Astrocyte (in vitro differentiated cells and primary cell): Measurements from ENCODE around the gene GMDS. TPM values are rescaled to one million over a fixed set of nuclear protein-coding genes. Genes with fewer than 3 reads are reported as not detected.

Source experiments
- DNase-seq: peaks from one replicate; pipeline ENCODE4 v3.0.0-alpha.2; 2010; ENCODE audit warnings: low read depth
- FAIRE-seq: peaks from 2 replicates; lab custom pipeline; 2011; peaks lifted over from hg19 to GRCh38; lab: Jason Lieb, UNC
- H2AFZ ChIP-seq: 2 replicates; pipeline ENCODE4 v1.6.0; 2012; ENCODE audit warnings: low read depth, low read length, inconsistent platforms
- H3K27ac ChIP-seq: 2 replicates; pipeline ENCODE4 v1.5.1; 2011; ENCODE audit warnings: low read depth, low read length, inconsistent platforms
- H3K27me3 ChIP-seq: 2 replicates; pipeline ENCODE4 v1.6.0; 2011; ENCODE audit warnings: low read length, inconsistent platforms; ENCODE audit not compliant: insufficient read depth
- H3K36me3 ChIP-seq: 2 replicates; pipeline ENCODE4 v1.5.1; 2011; ENCODE audit warnings: low read length, inconsistent platforms; ENCODE audit not compliant: insufficient read depth
- H3K4me1 ChIP-seq: 2 replicates; pipeline ENCODE4 v1.5.1; 2011; ENCODE audit warnings: low read length, inconsistent platforms; ENCODE audit not compliant: insufficient read depth
- H3K4me2 ChIP-seq: 2 replicates; pipeline ENCODE4 v1.6.0; 2012; ENCODE audit warnings: low read length, inconsistent platforms
- H3K4me3 ChIP-seq: 2 replicates; pipeline ENCODE4 v1.5.1; 2011; ENCODE audit warnings: low read depth, mild to moderate bottlenecking, low read length, inconsistent platforms; ENCODE audit not compliant: insufficient read depth
- H3K79me2 ChIP-seq: 2 replicates; pipeline ENCODE4 v1.6.0; 2012; ENCODE audit warnings: mild to moderate bottlenecking, low read length, inconsistent platforms; ENCODE audit not compliant: insufficient read depth
- H3K9ac ChIP-seq: 2 replicates; pipeline ENCODE4 v1.6.0; 2012; ENCODE audit warnings: mild to moderate bottlenecking, low read length, inconsistent platforms
- H3K9me3 ChIP-seq: 2 replicates; pipeline ENCODE4 v1.5.1; 2012; ENCODE audit warnings: low read depth, mild to moderate bottlenecking, low read length, inconsistent platforms; ENCODE audit not compliant: insufficient read depth
- H4K20me1 ChIP-seq: 2 replicates; pipeline ENCODE4 v1.6.0; 2012; ENCODE audit warnings: low read length, inconsistent platforms; ENCODE audit not compliant: insufficient read depth
- H3K27ac Mint-ChIP-seq: one replicate; pipeline ENCODE4 v1.8.0; 2021; ENCODE audit warnings: mild to moderate bottlenecking, mixed read lengths; ENCODE audit not compliant: unreplicated experiment
- H3K27me3 Mint-ChIP-seq: one replicate; pipeline ENCODE4 v1.8.0; 2021; ENCODE audit warnings: low read depth, mixed read lengths; ENCODE audit not compliant: unreplicated experiment
- H3K36me3 Mint-ChIP-seq: one replicate; pipeline ENCODE4 v1.8.0; 2021; ENCODE audit warnings: low read depth, mixed read lengths; ENCODE audit not compliant: unreplicated experiment
- H3K4me1 Mint-ChIP-seq: one replicate; pipeline ENCODE4 v1.8.0; 2021; ENCODE audit warnings: low read depth, mixed read lengths; ENCODE audit not compliant: unreplicated experiment
- H3K4me3 Mint-ChIP-seq: one replicate; pipeline ENCODE4 v1.8.0; 2021; ENCODE audit warnings: mild to moderate bottlenecking, moderate library complexity, mixed read lengths; ENCODE audit not compliant: unreplicated experiment
- H3K9me3 Mint-ChIP-seq: one replicate; pipeline ENCODE4 v1.8.0; 2021; ENCODE audit warnings: mild to moderate bottlenecking, mixed read lengths; ENCODE audit not compliant: unreplicated experiment
- CTCF ChIP-seq: IDR thresholded peaks from 2 replicates; pipeline ENCODE4 v1.5.1; 2011; ENCODE audit warnings: low read depth, mild to moderate bottlenecking, inconsistent platforms, low read length, moderate library complexity; ENCODE audit not compliant: insufficient read depth
- EZH2 ChIP-seq: IDR thresholded peaks from 2 replicates; pipeline ENCODE4 v1.6.1; 2012; ENCODE audit warnings: mild to moderate bottlenecking, low read length, inconsistent platforms; ENCODE audit not compliant: insufficient read depth
- total RNA-seq: library from RNA; stranded (reverse); gene quantifications from 2 replicates; pipeline ENCODE4 v1.2.1, GENCODE V29; 2021

The GMDS gene
- total RNA-seq, 1 donor from 2014 or later, result 9.4 TPM

- H3K4me2 ChIP-seq, result no peak overlapping the region
- H2AFZ ChIP-seq, result no peak overlapping the region
- no peak overlapping the region for H3K4me3 ChIP-seq
- no peak overlapping the region for H3K4me3 Mint-ChIP-seq
- H3K36me3 Mint-ChIP-seq, result peaks cover 3% of the 10 kb centered on the region
- no peak overlapping the region for H3K27ac Mint-ChIP-seq
- H3K27me3 ChIP-seq, result no peaks in the 10 kb centered on the region
- no peaks in the 10 kb centered on the region for H3K9me3 ChIP-seq
- no peak overlapping the region for H3K9ac ChIP-seq
- peaks cover 3% of the 10 kb centered on the region for H3K9me3 Mint-ChIP-seq
- TF ChIP-seq EZH2 (no peak), CTCF (no peak)
- H3K36me3 ChIP-seq, result no peaks in the 10 kb centered on the region
- H3K4me1 ChIP-seq, result no peaks in the 10 kb centered on the region
- H3K27me3 Mint-ChIP-seq, result peaks cover 23% of the 10 kb centered on the region
- H3K4me1 Mint-ChIP-seq, result no peaks in the 10 kb centered on the region
- FAIRE-seq (no peak), DNase-seq (no peak)
- no peaks in the 10 kb centered on the region for H4K20me1 ChIP-seq
- no peak overlapping the region for H3K27ac ChIP-seq
- H3K79me2 ChIP-seq, result no peaks in the 10 kb centered on the region
Measured at GRCh38 chr6:1657116-1657770, 588.2 kb downstream of the GMDS start.

- no peak for FAIRE-seq
- Mint-ChIP-seq H3K4me3 (no peak overlapping the region), H3K27ac (no peak overlapping the region), H3K27me3 (peaks cover 10% of the 10 kb centered on the region), H3K36me3 (no peaks in the 10 kb centered on the region), H3K4me1 (no peaks in the 10 kb centered on the region), H3K9me3 (peaks cover 3% of the 10 kb centered on the region)
- no peak overlapping the region for H3K27ac ChIP-seq
- H3K9ac ChIP-seq, result no peak overlapping the region
- no peaks in the 10 kb centered on the region for H3K4me1 ChIP-seq
- no peak overlapping the region for H2AFZ ChIP-seq
- no peak overlapping the region for H3K4me2 ChIP-seq
- TF ChIP-seq CTCF, result no peak
- no peak for TF ChIP-seq EZH2
- H3K79me2 ChIP-seq, result no peaks in the 10 kb centered on the region
- H3K9me3 ChIP-seq, result no peaks in the 10 kb centered on the region
- no peak for DNase-seq
- H3K36me3 ChIP-seq, result no peaks in the 10 kb centered on the region
- no peaks in the 10 kb centered on the region for H4K20me1 ChIP-seq
- H3K27me3 ChIP-seq, result no peaks in the 10 kb centered on the region
- no peak overlapping the region for H3K4me3 ChIP-seq
Measured at GRCh38 chr6:1654054-1654453, 591.4 kb downstream of the GMDS start.

- H3K9ac ChIP-seq, result no peak overlapping the region
- DNase-seq, result no peak
- no peaks in the 10 kb centered on the region for H3K36me3 ChIP-seq
- H3K79me2 ChIP-seq, result no peaks in the 10 kb centered on the region
- Mint-ChIP-seq H3K9me3 (peaks cover 3% of the 10 kb centered on the region), H3K36me3 (no peaks in the 10 kb centered on the region), H3K4me1 (no peaks in the 10 kb centered on the region), H3K27me3 (peaks cover 23% of the 10 kb centered on the region), H3K4me3 (no peak overlapping the region), H3K27ac (no peak overlapping the region)
- H3K27ac ChIP-seq, result no peak overlapping the region
- no peaks in the 10 kb centered on the region for H4K20me1 ChIP-seq
- no peak for TF ChIP-seq CTCF
- TF ChIP-seq EZH2, result no peak
- H3K27me3 ChIP-seq, result no peaks in the 10 kb centered on the region
- H3K4me1 ChIP-seq, result no peaks in the 10 kb centered on the region
- no peak overlapping the region for H3K4me3 ChIP-seq
- H3K4me2 ChIP-seq, result no peak overlapping the region
- H3K9me3 ChIP-seq, result no peaks in the 10 kb centered on the region
- H2AFZ ChIP-seq, result no peak overlapping the region
- FAIRE-seq, result no peak
Measured at GRCh38 chr6:1652842-1653241, 592.6 kb downstream of the GMDS start.
